Measurements from ENCODE around the gene ATP8B1. TPM values are rescaled to one million over a fixed set of nuclear protein-coding genes. Genes with fewer than 3 reads are reported as not detected.

Gene ATP8B1
- total and polyA plus RNA-seq, 2 of the 8 experiments (the other 6 are each of a cell fraction or from before 2014, with no cell fraction given) = 1.1 to 4.6 TPM

GRCh38 chr18:57635003-57635822 lies 167.9 kb downstream of the ATP8B1 start (continued):
- TF ChIP-seq, protein P1, sequence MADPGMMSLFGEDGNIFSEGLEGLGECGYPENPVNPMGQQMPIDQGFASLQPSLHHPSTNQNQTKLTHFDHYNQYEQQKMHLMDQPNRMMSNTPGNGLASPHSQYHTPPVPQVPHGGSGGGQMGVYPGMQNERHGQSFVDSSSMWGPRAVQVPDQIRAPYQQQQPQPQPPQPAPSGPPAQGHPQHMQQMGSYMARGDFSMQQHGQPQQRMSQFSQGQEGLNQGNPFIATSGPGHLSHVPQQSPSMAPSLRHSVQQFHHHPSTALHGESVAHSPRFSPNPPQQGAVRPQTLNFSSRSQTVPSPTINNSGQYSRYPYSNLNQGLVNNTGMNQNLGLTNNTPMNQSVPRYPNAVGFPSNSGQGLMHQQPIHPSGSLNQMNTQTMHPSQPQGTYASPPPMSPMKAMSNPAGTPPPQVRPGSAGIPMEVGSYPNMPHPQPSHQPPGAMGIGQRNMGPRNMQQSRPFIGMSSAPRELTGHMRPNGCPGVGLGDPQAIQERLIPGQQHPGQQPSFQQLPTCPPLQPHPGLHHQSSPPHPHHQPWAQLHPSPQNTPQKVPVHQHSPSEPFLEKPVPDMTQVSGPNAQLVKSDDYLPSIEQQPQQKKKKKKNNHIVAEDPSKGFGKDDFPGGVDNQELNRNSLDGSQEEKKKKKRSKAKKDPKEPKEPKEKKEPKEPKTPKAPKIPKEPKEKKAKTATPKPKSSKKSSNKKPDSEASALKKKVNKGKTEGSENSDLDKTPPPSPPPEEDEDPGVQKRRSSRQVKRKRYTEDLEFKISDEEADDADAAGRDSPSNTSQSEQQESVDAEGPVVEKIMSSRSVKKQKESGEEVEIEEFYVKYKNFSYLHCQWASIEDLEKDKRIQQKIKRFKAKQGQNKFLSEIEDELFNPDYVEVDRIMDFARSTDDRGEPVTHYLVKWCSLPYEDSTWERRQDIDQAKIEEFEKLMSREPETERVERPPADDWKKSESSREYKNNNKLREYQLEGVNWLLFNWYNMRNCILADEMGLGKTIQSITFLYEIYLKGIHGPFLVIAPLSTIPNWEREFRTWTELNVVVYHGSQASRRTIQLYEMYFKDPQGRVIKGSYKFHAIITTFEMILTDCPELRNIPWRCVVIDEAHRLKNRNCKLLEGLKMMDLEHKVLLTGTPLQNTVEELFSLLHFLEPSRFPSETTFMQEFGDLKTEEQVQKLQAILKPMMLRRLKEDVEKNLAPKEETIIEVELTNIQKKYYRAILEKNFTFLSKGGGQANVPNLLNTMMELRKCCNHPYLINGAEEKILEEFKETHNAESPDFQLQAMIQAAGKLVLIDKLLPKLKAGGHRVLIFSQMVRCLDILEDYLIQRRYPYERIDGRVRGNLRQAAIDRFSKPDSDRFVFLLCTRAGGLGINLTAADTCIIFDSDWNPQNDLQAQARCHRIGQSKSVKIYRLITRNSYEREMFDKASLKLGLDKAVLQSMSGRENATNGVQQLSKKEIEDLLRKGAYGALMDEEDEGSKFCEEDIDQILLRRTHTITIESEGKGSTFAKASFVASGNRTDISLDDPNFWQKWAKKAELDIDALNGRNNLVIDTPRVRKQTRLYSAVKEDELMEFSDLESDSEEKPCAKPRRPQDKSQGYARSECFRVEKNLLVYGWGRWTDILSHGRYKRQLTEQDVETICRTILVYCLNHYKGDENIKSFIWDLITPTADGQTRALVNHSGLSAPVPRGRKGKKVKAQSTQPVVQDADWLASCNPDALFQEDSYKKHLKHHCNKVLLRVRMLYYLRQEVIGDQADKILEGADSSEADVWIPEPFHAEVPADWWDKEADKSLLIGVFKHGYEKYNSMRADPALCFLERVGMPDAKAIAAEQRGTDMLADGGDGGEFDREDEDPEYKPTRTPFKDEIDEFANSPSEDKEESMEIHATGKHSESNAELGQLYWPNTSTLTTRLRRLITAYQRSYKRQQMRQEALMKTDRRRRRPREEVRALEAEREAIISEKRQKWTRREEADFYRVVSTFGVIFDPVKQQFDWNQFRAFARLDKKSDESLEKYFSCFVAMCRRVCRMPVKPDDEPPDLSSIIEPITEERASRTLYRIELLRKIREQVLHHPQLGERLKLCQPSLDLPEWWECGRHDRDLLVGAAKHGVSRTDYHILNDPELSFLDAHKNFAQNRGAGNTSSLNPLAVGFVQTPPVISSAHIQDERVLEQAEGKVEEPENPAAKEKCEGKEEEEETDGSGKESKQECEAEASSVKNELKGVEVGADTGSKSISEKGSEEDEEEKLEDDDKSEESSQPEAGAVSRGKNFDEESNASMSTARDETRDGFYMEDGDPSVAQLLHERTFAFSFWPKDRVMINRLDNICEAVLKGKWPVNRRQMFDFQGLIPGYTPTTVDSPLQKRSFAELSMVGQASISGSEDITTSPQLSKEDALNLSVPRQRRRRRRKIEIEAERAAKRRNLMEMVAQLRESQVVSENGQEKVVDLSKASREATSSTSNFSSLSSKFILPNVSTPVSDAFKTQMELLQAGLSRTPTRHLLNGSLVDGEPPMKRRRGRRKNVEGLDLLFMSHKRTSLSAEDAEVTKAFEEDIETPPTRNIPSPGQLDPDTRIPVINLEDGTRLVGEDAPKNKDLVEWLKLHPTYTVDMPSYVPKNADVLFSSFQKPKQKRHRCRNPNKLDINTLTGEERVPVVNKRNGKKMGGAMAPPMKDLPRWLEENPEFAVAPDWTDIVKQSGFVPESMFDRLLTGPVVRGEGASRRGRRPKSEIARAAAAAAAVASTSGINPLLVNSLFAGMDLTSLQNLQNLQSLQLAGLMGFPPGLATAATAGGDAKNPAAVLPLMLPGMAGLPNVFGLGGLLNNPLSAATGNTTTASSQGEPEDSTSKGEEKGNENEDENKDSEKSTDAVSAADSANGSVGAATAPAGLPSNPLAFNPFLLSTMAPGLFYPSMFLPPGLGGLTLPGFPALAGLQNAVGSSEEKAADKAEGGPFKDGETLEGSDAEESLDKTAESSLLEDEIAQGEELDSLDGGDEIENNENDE (IDR thresholded peaks at IDR 0.05; ENCODE audit: insufficient replicate concordance, low read length) = no peak
- TF ChIP-seq SRF (IDR thresholded peaks at IDR 0.05; ENCODE audit: low read depth, low read length) (no peak), BACH1 (IDR thresholded peaks at IDR 0.05; ENCODE audit: low read length) (no peak), BCL11A (IDR thresholded peaks at IDR 0.05; ENCODE audit: low read depth in 2 of 2, low read length in 2 of 2) (no peak), CBX8 (IDR thresholded peaks at IDR 0.05; ENCODE audit: borderline replicate concordance, low read depth, low read length) (no peak), TAF1 (IDR thresholded peaks at IDR 0.05; ENCODE audit: low read depth, low read length) (no peak), EP300 (IDR thresholded peaks at IDR 0.05; ENCODE audit: borderline replicate concordance in 1 of 2, low read depth in 2 of 2, low read length in 2 of 2) (no peak)

Measured in H1 (cell line).